WTC11 (cell line): Measurements from ENCODE around the gene TMEM178B. TPM values are rescaled to one million over a fixed set of nuclear protein-coding genes. Genes with fewer than 3 reads are reported as not detected.
A peak's percentile ranks its signal among the peaks of the same experiment; 100 is the strongest.

Source experiments
- ATAC-seq: fragments of 200-7000 bp; cut with Tn5 transposase; 2 replicates; pipeline ENCODE4 v1.10.0; 2021; ENCODE audit warnings: mild to moderate bottlenecking, moderate library complexity
- CTCF ChIA-PET: fragments of 300-600 bp; sonication (Branson Sonifier 250); formaldehyde crosslinking; loops from one replicate; lab custom pipeline; 2021; ENCODE audit warnings: antibody characterized with exemption; lab: Charles Lee
- POLR2A ChIA-PET: fragments of 350-600 bp; sonication (Branson Sonifier 250); formaldehyde crosslinking; loops from one replicate; lab custom pipeline; 2021; ENCODE audit warnings: antibody characterized with exemption; lab: Charles Lee
- DNase-seq: peaks from one replicate; pipeline ENCODE4 v3.0.0; 2021; ENCODE audit warnings: low spot score
- H3K27ac Mint-ChIP-seq: 2 replicates; pipeline ENCODE4 v1.8.0; 2021; ENCODE audit warnings: mixed read lengths
- H3K27me3 Mint-ChIP-seq: 2 replicates; pipeline ENCODE4 v1.8.0; 2021; ENCODE audit warnings: low read depth, mild to moderate bottlenecking, moderate library complexity, mixed read lengths
- H3K36me3 Mint-ChIP-seq: 2 replicates; pipeline ENCODE4 v1.8.0; 2021; ENCODE audit warnings: mixed read lengths
- H3K4me1 Mint-ChIP-seq: 2 replicates; pipeline ENCODE4 v1.8.0; 2022; ENCODE audit warnings: mixed read lengths
- H3K4me3 Mint-ChIP-seq: 2 replicates; pipeline ENCODE4 v1.8.0; 2021; ENCODE audit warnings: mild to moderate bottlenecking, moderate library complexity, mixed read lengths
- H3K9me3 Mint-ChIP-seq: 2 replicates; pipeline ENCODE4 v1.8.0; 2021; ENCODE audit warnings: mixed read lengths
- CDX4 ChIP-seq: fragments of 250-450 bp; sonication (Bioruptor Pico); IDR thresholded peaks from 2 replicates; pipeline ENCODE4 v1.9.0; 2021; ENCODE audit warnings: moderate library complexity, mild to moderate bottlenecking, inconsistent platforms, borderline replicate concordance
- CREM ChIP-seq: sonication (generic); formaldehyde crosslinking; IDR thresholded peaks from 2 replicates; pipeline ENCODE4 v1.8.1; 2022; ENCODE audit warnings: mild to moderate bottlenecking, missing genetic modification reagents, moderate library complexity
- E2F4 ChIP-seq: sonication (generic); formaldehyde crosslinking; IDR thresholded peaks from 2 replicates; pipeline ENCODE4 v1.8.1; 2022; ENCODE audit warnings: low read depth, mild to moderate bottlenecking, moderate library complexity, missing genetic modification reagents, borderline replicate concordance
- JUN ChIP-seq: sonication (generic); formaldehyde crosslinking; IDR thresholded peaks from 2 replicates; pipeline ENCODE4 v1.8.0; 2023; ENCODE audit warnings: mild to moderate bottlenecking, missing genetic modification reagents
- NFYB ChIP-seq: sonication (generic); formaldehyde crosslinking; conservative IDR thresholded peaks from 2 replicates; pipeline ENCODE4 v1.8.0; 2022; ENCODE audit warnings: low read depth, missing genetic modification reagents
- PRRX2 ChIP-seq: fragments of 250-450 bp; sonication (Bioruptor Pico); IDR thresholded peaks from 2 replicates; pipeline ENCODE4 v1.8.0; 2021; ENCODE audit warnings: mild to moderate bottlenecking
- SMAD4 ChIP-seq: sonication (generic); formaldehyde crosslinking; IDR thresholded peaks from 2 replicates; pipeline ENCODE4 v1.8.0; 2022; ENCODE audit warnings: mild to moderate bottlenecking, missing genetic modification reagents
- SP1 ChIP-seq: sonication (generic); formaldehyde crosslinking; conservative IDR thresholded peaks from 2 replicates; pipeline ENCODE4 v1.8.1; 2022; ENCODE audit warnings: missing genetic modification reagents
- TP53 ChIP-seq: sonication (generic); formaldehyde crosslinking; IDR thresholded peaks from 2 replicates; pipeline ENCODE4 v1.8.1; 2023; ENCODE audit warnings: mild to moderate bottlenecking, missing genetic modification reagents
- ZBTB21 ChIP-seq: sonication (generic); formaldehyde crosslinking; IDR thresholded peaks from 2 replicates; pipeline ENCODE4 v1.8.1; 2023; ENCODE audit warnings: mild to moderate bottlenecking, missing genetic modification reagents, borderline replicate concordance
- ZNF263 ChIP-seq: sonication (generic); formaldehyde crosslinking; IDR thresholded peaks from 2 replicates; pipeline ENCODE4 v1.8.1; 2022; ENCODE audit warnings: low read depth, mild to moderate bottlenecking, moderate library complexity, missing genetic modification reagents
- ZNF396 ChIP-seq: fragments of 250-450 bp; sonication (Bioruptor Pico); IDR thresholded peaks from 2 replicates; pipeline ENCODE4 v1.8.0; 2021; ENCODE audit warnings: mild to moderate bottlenecking, moderate library complexity, borderline replicate concordance
- ZNF416 ChIP-seq: fragments of 250-450 bp; sonication (Bioruptor Pico); IDR thresholded peaks from 2 replicates; pipeline ENCODE4 v1.9.0; 2021; ENCODE audit warnings: mild to moderate bottlenecking, inconsistent platforms
- total RNA-seq: library from RNA; stranded (reverse); gene quantifications from 3 replicates; pipeline ENCODE4 v1.2.3, GENCODE V29; 2021
- TF ChIP-seq, protein P1 (sequence below): sonication (generic); formaldehyde crosslinking; conservative IDR thresholded peaks from 2 replicates; pipeline ENCODE4 v1.8.1; 2022; ENCODE audit warnings: mild to moderate bottlenecking, missing genetic modification reagents
- TF ChIP-seq, protein P2 (sequence below): sonication (generic); formaldehyde crosslinking; IDR thresholded peaks from 2 replicates; pipeline ENCODE4 v1.8.0; 2022; ENCODE audit warnings: missing genetic modification reagents
- TF ChIP-seq, protein P3 (sequence below): sonication (generic); formaldehyde crosslinking; IDR thresholded peaks from 2 replicates; pipeline ENCODE4 v1.8.1; 2023; ENCODE audit warnings: mild to moderate bottlenecking, missing genetic modification reagents, moderate library complexity
- TF ChIP-seq, protein P4 (sequence below): sonication (generic); formaldehyde crosslinking; IDR thresholded peaks from 2 replicates; pipeline ENCODE4 v1.8.0; 2023; ENCODE audit warnings: missing genetic modification reagents, mild to moderate bottlenecking, borderline replicate concordance
- TF ChIP-seq, protein P5 (sequence below): sonication (generic); formaldehyde crosslinking; IDR thresholded peaks from 2 replicates; pipeline ENCODE4 v1.8.1; 2023; ENCODE audit warnings: mild to moderate bottlenecking, missing genetic modification reagents, moderate library complexity
- TF ChIP-seq, protein P6 (sequence below): sonication (generic); formaldehyde crosslinking; IDR thresholded peaks from 2 replicates; pipeline ENCODE4 v1.8.1; 2023; ENCODE audit warnings: mild to moderate bottlenecking, missing genetic modification reagents, borderline replicate concordance

TMEM178B gene
- total RNA-seq, 1 experiment from 2014 or later = 20.4 TPM

DNA sequence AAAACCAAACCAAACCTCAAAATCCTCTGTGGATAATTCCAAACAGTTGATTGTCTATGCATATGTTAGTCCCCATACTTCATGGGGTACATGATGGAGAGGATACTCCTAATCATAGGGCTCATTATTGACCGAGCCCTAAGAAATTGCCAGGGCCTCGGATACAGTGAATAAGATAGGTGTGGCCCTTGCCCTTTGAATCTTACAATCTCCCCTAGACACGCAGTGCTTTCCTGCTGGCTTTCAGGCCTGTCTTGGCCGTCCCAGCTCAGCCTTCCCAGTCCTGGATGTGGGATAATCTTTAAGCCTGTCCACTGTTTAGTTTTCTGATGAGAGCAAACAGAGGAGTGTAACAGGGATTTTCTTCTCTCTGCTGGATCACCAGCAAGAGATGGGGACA, 161.8 kb downstream of the TMEM178B start:
- peaks cover 59% of the 10 kb centered on the region for H3K4me1 Mint-ChIP-seq
- CTCF ChIA-PET = no interaction called here
- TF ChIP-seq, protein P1, sequence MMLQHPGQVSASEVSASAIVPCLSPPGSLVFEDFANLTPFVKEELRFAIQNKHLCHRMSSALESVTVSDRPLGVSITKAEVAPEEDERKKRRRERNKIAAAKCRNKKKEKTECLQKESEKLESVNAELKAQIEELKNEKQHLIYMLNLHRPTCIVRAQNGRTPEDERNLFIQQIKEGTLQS = no peak
- TF ChIP-seq SMAD4 (CRISPR knock-in tag) (no peak), ZNF416 (no peak), ZNF396 (CRISPR knock-in tag) (no peak), PRRX2 (no peak), SP1 (CRISPR knock-in tag) (no peak), TP53 (CRISPR knock-in tag) (no peak), CREM (CRISPR knock-in tag) (no peak), E2F4 (no peak), ZNF263 (CRISPR knock-in tag) (no peak), ZBTB21 (CRISPR knock-in tag) (no peak), NFYB (CRISPR knock-in tag) (no peak), JUN (no peak), CDX4 (CRISPR knock-in tag) (no peak)
- TF ChIP-seq, protein P2, sequence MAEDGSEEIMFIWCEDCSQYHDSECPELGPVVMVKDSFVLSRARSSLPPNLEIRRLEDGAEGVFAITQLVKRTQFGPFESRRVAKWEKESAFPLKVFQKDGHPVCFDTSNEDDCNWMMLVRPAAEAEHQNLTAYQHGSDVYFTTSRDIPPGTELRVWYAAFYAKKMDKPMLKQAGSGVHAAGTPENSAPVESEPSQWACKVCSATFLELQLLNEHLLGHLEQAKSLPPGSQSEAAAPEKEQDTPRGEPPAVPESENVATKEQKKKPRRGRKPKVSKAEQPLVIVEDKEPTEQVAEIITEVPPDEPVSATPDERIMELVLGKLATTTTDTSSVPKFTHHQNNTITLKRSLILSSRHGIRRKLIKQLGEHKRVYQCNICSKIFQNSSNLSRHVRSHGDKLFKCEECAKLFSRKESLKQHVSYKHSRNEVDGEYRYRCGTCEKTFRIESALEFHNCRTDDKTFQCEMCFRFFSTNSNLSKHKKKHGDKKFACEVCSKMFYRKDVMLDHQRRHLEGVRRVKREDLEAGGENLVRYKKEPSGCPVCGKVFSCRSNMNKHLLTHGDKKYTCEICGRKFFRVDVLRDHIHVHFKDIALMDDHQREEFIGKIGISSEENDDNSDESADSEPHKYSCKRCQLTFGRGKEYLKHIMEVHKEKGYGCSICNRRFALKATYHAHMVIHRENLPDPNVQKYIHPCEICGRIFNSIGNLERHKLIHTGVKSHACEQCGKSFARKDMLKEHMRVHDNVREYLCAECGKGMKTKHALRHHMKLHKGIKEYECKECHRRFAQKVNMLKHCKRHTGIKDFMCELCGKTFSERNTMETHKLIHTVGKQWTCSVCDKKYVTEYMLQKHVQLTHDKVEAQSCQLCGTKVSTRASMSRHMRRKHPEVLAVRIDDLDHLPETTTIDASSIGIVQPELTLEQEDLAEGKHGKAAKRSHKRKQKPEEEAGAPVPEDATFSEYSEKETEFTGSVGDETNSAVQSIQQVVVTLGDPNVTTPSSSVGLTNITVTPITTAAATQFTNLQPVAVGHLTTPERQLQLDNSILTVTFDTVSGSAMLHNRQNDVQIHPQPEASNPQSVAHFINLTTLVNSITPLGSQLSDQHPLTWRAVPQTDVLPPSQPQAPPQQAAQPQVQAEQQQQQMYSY (CRISPR knock-in tag) = no peak
- TF ChIP-seq, protein P3, sequence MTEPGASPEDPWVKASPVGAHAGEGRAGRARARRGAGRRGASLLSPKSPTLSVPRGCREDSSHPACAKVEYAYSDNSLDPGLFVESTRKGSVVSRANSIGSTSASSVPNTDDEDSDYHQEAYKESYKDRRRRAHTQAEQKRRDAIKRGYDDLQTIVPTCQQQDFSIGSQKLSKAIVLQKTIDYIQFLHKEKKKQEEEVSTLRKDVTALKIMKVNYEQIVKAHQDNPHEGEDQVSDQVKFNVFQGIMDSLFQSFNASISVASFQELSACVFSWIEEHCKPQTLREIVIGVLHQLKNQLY = no peak
- TF ChIP-seq, protein P4, sequence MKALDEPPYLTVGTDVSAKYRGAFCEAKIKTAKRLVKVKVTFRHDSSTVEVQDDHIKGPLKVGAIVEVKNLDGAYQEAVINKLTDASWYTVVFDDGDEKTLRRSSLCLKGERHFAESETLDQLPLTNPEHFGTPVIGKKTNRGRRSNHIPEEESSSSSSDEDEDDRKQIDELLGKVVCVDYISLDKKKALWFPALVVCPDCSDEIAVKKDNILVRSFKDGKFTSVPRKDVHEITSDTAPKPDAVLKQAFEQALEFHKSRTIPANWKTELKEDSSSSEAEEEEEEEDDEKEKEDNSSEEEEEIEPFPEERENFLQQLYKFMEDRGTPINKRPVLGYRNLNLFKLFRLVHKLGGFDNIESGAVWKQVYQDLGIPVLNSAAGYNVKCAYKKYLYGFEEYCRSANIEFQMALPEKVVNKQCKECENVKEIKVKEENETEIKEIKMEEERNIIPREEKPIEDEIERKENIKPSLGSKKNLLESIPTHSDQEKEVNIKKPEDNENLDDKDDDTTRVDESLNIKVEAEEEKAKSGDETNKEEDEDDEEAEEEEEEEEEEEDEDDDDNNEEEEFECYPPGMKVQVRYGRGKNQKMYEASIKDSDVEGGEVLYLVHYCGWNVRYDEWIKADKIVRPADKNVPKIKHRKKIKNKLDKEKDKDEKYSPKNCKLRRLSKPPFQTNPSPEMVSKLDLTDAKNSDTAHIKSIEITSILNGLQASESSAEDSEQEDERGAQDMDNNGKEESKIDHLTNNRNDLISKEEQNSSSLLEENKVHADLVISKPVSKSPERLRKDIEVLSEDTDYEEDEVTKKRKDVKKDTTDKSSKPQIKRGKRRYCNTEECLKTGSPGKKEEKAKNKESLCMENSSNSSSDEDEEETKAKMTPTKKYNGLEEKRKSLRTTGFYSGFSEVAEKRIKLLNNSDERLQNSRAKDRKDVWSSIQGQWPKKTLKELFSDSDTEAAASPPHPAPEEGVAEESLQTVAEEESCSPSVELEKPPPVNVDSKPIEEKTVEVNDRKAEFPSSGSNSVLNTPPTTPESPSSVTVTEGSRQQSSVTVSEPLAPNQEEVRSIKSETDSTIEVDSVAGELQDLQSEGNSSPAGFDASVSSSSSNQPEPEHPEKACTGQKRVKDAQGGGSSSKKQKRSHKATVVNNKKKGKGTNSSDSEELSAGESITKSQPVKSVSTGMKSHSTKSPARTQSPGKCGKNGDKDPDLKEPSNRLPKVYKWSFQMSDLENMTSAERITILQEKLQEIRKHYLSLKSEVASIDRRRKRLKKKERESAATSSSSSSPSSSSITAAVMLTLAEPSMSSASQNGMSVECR = no peak
- TF ChIP-seq, protein P5, sequence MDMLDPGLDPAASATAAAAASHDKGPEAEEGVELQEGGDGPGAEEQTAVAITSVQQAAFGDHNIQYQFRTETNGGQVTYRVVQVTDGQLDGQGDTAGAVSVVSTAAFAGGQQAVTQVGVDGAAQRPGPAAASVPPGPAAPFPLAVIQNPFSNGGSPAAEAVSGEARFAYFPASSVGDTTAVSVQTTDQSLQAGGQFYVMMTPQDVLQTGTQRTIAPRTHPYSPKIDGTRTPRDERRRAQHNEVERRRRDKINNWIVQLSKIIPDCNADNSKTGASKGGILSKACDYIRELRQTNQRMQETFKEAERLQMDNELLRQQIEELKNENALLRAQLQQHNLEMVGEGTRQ = no peak
- TF ChIP-seq, protein P6, sequence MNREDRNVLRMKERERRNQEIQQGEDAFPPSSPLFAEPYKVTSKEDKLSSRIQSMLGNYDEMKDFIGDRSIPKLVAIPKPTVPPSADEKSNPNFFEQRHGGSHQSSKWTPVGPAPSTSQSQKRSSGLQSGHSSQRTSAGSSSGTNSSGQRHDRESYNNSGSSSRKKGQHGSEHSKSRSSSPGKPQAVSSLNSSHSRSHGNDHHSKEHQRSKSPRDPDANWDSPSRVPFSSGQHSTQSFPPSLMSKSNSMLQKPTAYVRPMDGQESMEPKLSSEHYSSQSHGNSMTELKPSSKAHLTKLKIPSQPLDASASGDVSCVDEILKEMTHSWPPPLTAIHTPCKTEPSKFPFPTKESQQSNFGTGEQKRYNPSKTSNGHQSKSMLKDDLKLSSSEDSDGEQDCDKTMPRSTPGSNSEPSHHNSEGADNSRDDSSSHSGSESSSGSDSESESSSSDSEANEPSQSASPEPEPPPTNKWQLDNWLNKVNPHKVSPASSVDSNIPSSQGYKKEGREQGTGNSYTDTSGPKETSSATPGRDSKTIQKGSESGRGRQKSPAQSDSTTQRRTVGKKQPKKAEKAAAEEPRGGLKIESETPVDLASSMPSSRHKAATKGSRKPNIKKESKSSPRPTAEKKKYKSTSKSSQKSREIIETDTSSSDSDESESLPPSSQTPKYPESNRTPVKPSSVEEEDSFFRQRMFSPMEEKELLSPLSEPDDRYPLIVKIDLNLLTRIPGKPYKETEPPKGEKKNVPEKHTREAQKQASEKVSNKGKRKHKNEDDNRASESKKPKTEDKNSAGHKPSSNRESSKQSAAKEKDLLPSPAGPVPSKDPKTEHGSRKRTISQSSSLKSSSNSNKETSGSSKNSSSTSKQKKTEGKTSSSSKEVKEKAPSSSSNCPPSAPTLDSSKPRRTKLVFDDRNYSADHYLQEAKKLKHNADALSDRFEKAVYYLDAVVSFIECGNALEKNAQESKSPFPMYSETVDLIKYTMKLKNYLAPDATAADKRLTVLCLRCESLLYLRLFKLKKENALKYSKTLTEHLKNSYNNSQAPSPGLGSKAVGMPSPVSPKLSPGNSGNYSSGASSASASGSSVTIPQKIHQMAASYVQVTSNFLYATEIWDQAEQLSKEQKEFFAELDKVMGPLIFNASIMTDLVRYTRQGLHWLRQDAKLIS (CRISPR knock-in tag) = no peak

More for the DNA sequence above, 161.8 kb downstream of the TMEM178B start:
- Mint-ChIP-seq H3K9me3 (no peaks in the 10 kb centered on the region), H3K4me3 (no peak overlapping the region), H3K27ac (peak overlapping the region; percentile 50; the same call in 1 of the 2 replicates), H3K27me3 (no peaks in the 10 kb centered on the region), H3K36me3 (no peaks in the 10 kb centered on the region)
- POLR2A ChIA-PET = no interaction called here
- DNase-seq = no peak
- ATAC-seq = no peak
